ENCODE measurements around the gene SLC12A2. TPM values are rescaled to one million over a fixed set of nuclear protein-coding genes. Genes with fewer than 3 reads are reported as not detected.

The SLC12A2 gene
- total and polyA plus RNA-seq, 2 of the 4 experiments (the other 2 are of a cell fraction), result 5.6 to 30.3 TPM

- Histone ChIP-seq H3K27ac (ENCODE audit: insufficient read depth, low read length) (no peak overlapping the region), H2BK120ac (ENCODE audit: low read depth, low read length) (no peak overlapping the region), H2AK9ac (replicated peaks; ENCODE audit: low read depth, low read length, poor library complexity) (no peak overlapping the region), H3K27me3 (ENCODE audit: control insufficient read depth, insufficient read depth, low read length) (peaks cover 2% of the 10 kb centered on the region), H3K4me3 (ENCODE audit: insufficient read depth, low read depth, low read length) (no peak overlapping the region), H3K9ac (ENCODE audit: low read depth, low read length) (no peak overlapping the region), H2AK5ac (ENCODE audit: low read depth, low read length) (no peak overlapping the region), H3K36me3 (ENCODE audit: control insufficient read depth, insufficient read depth, low read length) (no peaks in the 10 kb centered on the region), H2BK20ac (ENCODE audit: low read depth, low read length) (no peak overlapping the region), H3K18ac (ENCODE audit: low read depth, low read length) (no peak overlapping the region), H2AFZ (replicated peaks; ENCODE audit: low read length, poor library complexity) (no peak overlapping the region), H4K91ac (ENCODE audit: insufficient read depth, low read depth, low read length) (no peak overlapping the region), H3K4ac (ENCODE audit: low read depth, low read length) (no peak overlapping the region), H2BK15ac (ENCODE audit: low read depth, low read length) (no peak overlapping the region), H4K8ac (ENCODE audit: low read depth in 2 of 2, low read length in 2 of 2) (no peak overlapping the region), H4K5ac (ENCODE audit: low read depth, low read length) (no peak overlapping the region), H3K14ac (replicated peaks; ENCODE audit: low read depth, low read length) (no peak overlapping the region), H3K9me1 (ENCODE audit: insufficient read depth, low read length) (no peaks in the 10 kb centered on the region), H4K20me1 (ENCODE audit: insufficient read depth, low read length) (no peaks in the 10 kb centered on the region), H3K79me1 (ENCODE audit: low read depth in 1 of 2, low read length in 2 of 2) (no peaks in the 10 kb centered on the region), H3K4me2 (ENCODE audit: low read depth, low read length) (no peak overlapping the region), H3K56ac (ENCODE audit: extremely low read depth, insufficient read depth, low read length) (no peak overlapping the region), H2BK5ac (ENCODE audit: low read depth, low read length, poor library complexity, severe bottlenecking) (no peak overlapping the region), H3K4me1 (ENCODE audit: control insufficient read depth, insufficient read depth, low read length) (peaks cover 3% of the 10 kb centered on the region; the same call in 1 of the 2 replicates), H3K23ac (ENCODE audit: low read depth, low read length) (no peak overlapping the region), H3K9me3 (ENCODE audit: control insufficient read depth, insufficient read depth, low read length) (no peaks in the 10 kb centered on the region)
- no TSS peak for BruUV-seq (replicated peaks)
- ChIA-PET POLR2A (ENCODE audit: unreplicated experiment) (no interaction called here), CTCF (interaction anchor here (0.7 kb wide), 1 partner anchor 146 kb away, joined by 3 read pairs; no protein-coding TSS in a partner anchor)
- intact Hi-C loops (cut with micrococcal nuclease) (no loop called here), dilution Hi-C loops (cut with HindIII; ENCODE audit: low sequenced_read_pairs, unreplicated experiment) (no loop called here), in situ Hi-C loops (cut with MboI; ENCODE audit: low sequenced_read_pairs) (loop anchor here (10.0 kb wide), 1 partner anchor 293 kb away; no protein-coding TSS in a partner anchor)
- DNase-seq, result no peak
- TF ChIP-seq RFX5 (IDR thresholded peaks at IDR 0.05; ENCODE audit: low read depth, low read length) (no peak), SMC3 (IDR thresholded peaks at IDR 0.05; ENCODE audit: low read depth, low read length) (no peak), NFE2L2 (IDR thresholded peaks at IDR 0.05; ENCODE audit: low read depth, low read length) (no peak), RCOR1 (IDR thresholded peaks at IDR 0.05; ENCODE audit: insufficient replicate concordance, low read length) (no peak), BHLHE40 (IDR thresholded peaks at IDR 0.05; ENCODE audit: low read depth, low read length) (no peak), USF2 (IDR thresholded peaks at IDR 0.05; ENCODE audit: low read depth, low read length) (no peak), FOS (IDR thresholded peaks at IDR 0.05; ENCODE audit: low read depth, low read length) (no peak), CEBPB (IDR thresholded peaks at IDR 0.05; ENCODE audit: low read depth, low read length) (no peak), CTCF (conservative IDR thresholded peaks at IDR 0.05; ENCODE audit: low read depth, low read length) (no peak), MAZ (IDR thresholded peaks at IDR 0.05; ENCODE audit: borderline replicate concordance, low read depth, low read length) (no peak), POLR2A (IDR thresholded peaks at IDR 0.05; ENCODE audit: low read depth, low read length) (no peak), MAFK (IDR thresholded peaks at IDR 0.05; ENCODE audit: low read depth, low read length) (no peak), ELK1 (IDR thresholded peaks at IDR 0.05; ENCODE audit: borderline replicate concordance, low read depth, low read length) (no peak), RAD21 (IDR thresholded peaks at IDR 0.05; ENCODE audit: low read length) (no peak), MXI1 (IDR thresholded peaks at IDR 0.05; ENCODE audit: borderline replicate concordance, low read depth, low read length) (no peak), CHD1 (IDR thresholded peaks at IDR 0.05; ENCODE audit: low read depth, low read length) (no peak)
- WGBS, 2 experiments (ENCODE audit: extremely low coverage in 2 of 2, insufficient read length in 1 of 2), result 87% methylated on average over 2 of the region's 4 CpGs; no CpG with 5 or more reads in 1 of the 2 experiments
- no peak for ATAC-seq (ENCODE audit: low read depth)
Measured at GRCh38 chr5:128197896-128198522, 114.4 kb downstream of the SLC12A2 start.

Measured in IMR-90 (cell line).